ENCODE measurements around the gene LRRC49.

Gene LRRC49

DNA sequence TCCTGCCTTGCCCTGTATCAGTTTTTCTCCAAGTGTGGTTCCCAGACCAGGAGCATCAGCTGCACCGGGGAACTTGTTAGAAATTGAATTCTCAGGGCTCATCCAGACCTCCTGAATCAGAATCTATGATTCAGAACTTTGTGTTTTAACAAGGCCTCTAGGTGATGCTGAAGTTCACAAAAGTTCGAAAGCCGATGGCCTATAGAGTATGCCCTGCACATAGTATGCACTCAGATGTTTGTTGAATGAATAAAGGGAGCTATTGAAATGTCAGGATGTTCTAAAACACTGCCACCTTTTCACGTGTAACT is 38.0 kb upstream of the LRRC49 start (continued):
- TF ChIP-seq, protein P1, sequence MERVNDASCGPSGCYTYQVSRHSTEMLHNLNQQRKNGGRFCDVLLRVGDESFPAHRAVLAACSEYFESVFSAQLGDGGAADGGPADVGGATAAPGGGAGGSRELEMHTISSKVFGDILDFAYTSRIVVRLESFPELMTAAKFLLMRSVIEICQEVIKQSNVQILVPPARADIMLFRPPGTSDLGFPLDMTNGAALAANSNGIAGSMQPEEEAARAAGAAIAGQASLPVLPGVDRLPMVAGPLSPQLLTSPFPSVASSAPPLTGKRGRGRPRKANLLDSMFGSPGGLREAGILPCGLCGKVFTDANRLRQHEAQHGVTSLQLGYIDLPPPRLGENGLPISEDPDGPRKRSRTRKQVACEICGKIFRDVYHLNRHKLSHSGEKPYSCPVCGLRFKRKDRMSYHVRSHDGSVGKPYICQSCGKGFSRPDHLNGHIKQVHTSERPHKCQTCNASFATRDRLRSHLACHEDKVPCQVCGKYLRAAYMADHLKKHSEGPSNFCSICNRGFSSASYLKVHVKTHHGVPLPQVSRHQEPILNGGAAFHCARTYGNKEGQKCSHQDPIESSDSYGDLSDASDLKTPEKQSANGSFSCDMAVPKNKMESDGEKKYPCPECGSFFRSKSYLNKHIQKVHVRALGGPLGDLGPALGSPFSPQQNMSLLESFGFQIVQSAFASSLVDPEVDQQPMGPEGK (CRISPR knock-in tag; IDR thresholded peaks at IDR 0.05; ENCODE audit: borderline replicate concordance), result no peak
- TF ChIP-seq ISL1 (CRISPR knock-in tag; IDR thresholded peaks at IDR 0.05) (no peak), ESRRG (CRISPR knock-in tag; IDR thresholded peaks at IDR 0.05) (no peak), ZNF8 (CRISPR knock-in tag; IDR thresholded peaks at IDR 0.05) (no peak), ZNF70 (CRISPR knock-in tag; IDR thresholded peaks at IDR 0.05) (no peak), ZC3H10 (CRISPR knock-in tag; IDR thresholded peaks at IDR 0.05) (no peak), CSDC2 (CRISPR knock-in tag; IDR thresholded peaks at IDR 0.05) (no peak), ZFP3 (CRISPR knock-in tag; IDR thresholded peaks at IDR 0.05) (no peak)

DNA sequence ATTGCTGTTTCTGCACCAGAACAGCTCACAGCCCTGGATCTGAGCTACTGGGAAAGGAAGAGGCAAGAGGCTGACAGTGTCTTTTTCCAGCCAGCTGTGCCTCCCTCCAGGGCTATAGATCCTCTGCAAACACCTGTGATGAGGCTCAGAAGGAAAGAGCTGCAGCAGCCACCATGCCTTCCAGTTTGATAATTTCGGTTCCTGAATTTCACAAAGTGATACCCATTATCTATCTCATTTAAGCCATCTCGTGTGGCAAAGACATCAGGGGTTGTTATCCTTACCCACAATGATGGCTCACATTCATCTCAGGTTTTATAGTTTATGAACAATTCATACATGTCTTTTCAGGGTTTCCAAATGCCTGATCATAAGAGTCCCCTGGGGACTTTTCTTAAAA is 36.9 kb upstream of the LRRC49 start:
- TF ChIP-seq, protein P2, sequence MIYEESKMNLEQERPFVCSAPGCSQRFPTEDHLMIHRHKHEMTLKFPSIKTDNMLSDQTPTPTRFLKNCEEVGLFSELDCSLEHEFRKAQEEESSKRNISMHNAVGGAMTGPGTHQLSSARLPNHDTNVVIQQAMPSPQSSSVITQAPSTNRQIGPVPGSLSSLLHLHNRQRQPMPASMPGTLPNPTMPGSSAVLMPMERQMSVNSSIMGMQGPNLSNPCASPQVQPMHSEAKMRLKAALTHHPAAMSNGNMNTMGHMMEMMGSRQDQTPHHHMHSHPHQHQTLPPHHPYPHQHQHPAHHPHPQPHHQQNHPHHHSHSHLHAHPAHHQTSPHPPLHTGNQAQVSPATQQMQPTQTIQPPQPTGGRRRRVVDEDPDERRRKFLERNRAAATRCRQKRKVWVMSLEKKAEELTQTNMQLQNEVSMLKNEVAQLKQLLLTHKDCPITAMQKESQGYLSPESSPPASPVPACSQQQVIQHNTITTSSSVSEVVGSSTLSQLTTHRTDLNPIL (CRISPR knock-in tag; IDR thresholded peaks at IDR 0.05; ENCODE audit: low read depth), result no peak
- no peak for TF ChIP-seq TOX (CRISPR knock-in tag; IDR thresholded peaks at IDR 0.05; ENCODE audit: borderline replicate concordance)
- no peak for TF ChIP-seq GLIS3 (CRISPR knock-in tag; IDR thresholded peaks at IDR 0.05)
- ATAC-seq, result no peak

DNA sequence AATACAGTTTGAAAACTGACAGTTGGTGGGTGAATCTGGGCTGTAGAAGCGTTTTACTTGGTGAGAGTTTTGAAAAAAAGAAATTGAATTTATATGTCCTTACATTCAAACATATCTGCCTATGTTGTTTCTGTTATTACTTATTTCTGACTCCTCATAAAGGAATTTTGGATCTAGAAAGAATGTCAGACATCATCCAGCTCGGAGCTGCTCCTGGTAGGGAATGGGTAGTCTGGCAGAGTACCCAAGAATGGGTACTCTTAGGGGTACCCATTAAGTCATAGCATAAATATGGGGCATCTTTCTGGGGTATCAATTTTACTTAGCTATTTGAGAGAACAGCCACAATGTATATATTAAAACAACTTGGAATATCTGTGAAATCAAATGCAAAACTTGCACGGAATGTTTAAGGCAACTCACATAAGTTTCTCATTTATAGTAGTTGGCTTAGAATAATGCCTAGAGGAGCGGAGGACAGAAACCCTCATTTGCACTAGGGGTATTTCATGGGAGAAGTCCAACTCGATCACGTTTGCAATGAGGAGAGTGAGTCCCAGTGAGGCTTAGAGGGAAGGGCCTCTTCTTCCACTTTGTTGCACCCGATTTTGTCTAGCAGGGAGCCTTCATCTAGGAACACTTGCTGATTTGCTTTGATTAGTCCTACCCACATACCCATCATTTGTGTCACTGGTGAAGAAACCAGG is 36.3 kb upstream of the LRRC49 start:
- ATAC-seq, result peak; percentile 40
- TF ChIP-seq ISL1 (CRISPR knock-in tag; IDR thresholded peaks at IDR 0.05), result peak; percentile 38
- TF ChIP-seq TOX (CRISPR knock-in tag; IDR thresholded peaks at IDR 0.05; ENCODE audit: borderline replicate concordance), result no peak
- no peak for TF ChIP-seq PPARA (CRISPR knock-in tag; IDR thresholded peaks at IDR 0.05; ENCODE audit: borderline replicate concordance)
- TF ChIP-seq ZNF8 (CRISPR knock-in tag; IDR thresholded peaks at IDR 0.05), result no peak
- TF ChIP-seq, protein P3, sequence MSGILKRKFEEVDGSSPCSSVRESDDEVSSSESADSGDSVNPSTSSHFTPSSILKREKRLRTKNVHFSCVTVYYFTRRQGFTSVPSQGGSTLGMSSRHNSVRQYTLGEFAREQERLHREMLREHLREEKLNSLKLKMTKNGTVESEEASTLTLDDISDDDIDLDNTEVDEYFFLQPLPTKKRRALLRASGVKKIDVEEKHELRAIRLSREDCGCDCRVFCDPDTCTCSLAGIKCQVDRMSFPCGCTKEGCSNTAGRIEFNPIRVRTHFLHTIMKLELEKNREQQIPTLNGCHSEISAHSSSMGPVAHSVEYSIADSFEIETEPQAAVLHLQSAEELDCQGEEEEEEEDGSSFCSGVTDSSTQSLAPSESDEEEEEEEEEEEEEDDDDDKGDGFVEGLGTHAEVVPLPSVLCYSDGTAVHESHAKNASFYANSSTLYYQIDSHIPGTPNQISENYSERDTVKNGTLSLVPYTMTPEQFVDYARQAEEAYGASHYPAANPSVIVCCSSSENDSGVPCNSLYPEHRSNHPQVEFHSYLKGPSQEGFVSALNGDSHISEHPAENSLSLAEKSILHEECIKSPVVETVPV (CRISPR knock-in tag; IDR thresholded peaks at IDR 0.05), result no peak

DNA sequence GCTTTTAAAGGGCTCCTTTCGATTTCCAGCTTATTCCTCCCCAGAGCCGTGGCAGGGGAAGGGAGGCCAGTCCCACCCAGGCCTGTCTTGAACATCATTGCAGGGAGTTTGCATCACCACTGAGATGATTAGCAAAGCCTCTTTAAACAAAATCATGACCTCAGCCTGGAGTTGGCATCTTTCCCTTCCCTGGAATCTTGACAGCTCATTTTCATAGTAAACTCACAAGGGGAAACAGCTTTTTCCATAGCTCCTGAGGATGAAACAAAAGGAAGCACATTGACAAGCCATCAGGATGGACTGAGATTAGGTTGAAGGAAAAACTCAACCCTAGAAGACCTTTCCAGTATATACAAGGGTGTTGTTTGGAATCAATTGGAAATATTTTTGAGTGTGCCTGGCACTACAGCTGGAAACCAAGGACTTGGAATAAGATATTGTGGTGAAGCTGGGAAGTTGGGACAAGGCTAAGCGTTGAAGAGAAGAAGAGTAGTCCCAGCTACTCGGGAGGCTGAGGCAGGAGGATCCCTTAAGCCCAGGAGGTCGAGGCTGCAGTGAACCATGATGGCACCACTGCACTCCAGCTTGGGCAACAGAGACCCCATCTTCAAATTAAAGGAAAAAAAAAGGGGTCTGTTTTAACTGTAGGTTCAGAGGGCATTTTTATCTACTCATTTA is 35.6 kb upstream of the LRRC49 start:
- TF ChIP-seq ISL1 (CRISPR knock-in tag; IDR thresholded peaks at IDR 0.05), result peak; percentile 44
- no peak for TF ChIP-seq ZNF70 (CRISPR knock-in tag; IDR thresholded peaks at IDR 0.05)
- no peak for TF ChIP-seq ZFP30 (CRISPR knock-in tag; IDR thresholded peaks at IDR 0.05)
- ATAC-seq, result peak; percentile 72

GRCh38 chr15:70857562-70858285 is 34.9 kb upstream of the LRRC49 start:
- ATAC-seq, result no peak
- no peak for TF ChIP-seq ZNF8 (CRISPR knock-in tag; IDR thresholded peaks at IDR 0.05)
- TF ChIP-seq CSDC2 (CRISPR knock-in tag; IDR thresholded peaks at IDR 0.05), result no peak
- no peak for TF ChIP-seq SNAI2 (CRISPR knock-in tag; IDR thresholded peaks at IDR 0.05)
- no peak for TF ChIP-seq PPARA (CRISPR knock-in tag; IDR thresholded peaks at IDR 0.05; ENCODE audit: borderline replicate concordance)
- no peak for TF ChIP-seq ZNF70 (CRISPR knock-in tag; IDR thresholded peaks at IDR 0.05)
- TF ChIP-seq TCF4 (CRISPR knock-in tag; IDR thresholded peaks at IDR 0.05; ENCODE audit: borderline replicate concordance), result no peak
- no peak for TF ChIP-seq BACH2 (CRISPR knock-in tag; IDR thresholded peaks at IDR 0.05; ENCODE audit: borderline replicate concordance)
- TF ChIP-seq ZFP3 (CRISPR knock-in tag; IDR thresholded peaks at IDR 0.05), result no peak
- TF ChIP-seq ZFP30 (CRISPR knock-in tag; IDR thresholded peaks at IDR 0.05), result no peak
- TF ChIP-seq, protein P1 (CRISPR knock-in tag; IDR thresholded peaks at IDR 0.05; ENCODE audit: borderline replicate concordance), result no peak
- no peak for TF ChIP-seq GLIS3 (CRISPR knock-in tag; IDR thresholded peaks at IDR 0.05)
- no peak for TF ChIP-seq OSR1 (CRISPR knock-in tag; IDR thresholded peaks at IDR 0.05)
- TF ChIP-seq ZNF565 (CRISPR knock-in tag; conservative IDR thresholded peaks at IDR 0.05; ENCODE audit: low read depth), result no peak
- TF ChIP-seq, protein P2 (CRISPR knock-in tag; IDR thresholded peaks at IDR 0.05; ENCODE audit: low read depth), result no peak
- no peak for TF ChIP-seq POU6F1 (CRISPR knock-in tag; IDR thresholded peaks at IDR 0.05; ENCODE audit: borderline replicate concordance, low read depth)
- no peak; the same call in 1 of the 2 replicates for TF ChIP-seq ISL1 (CRISPR knock-in tag; IDR thresholded peaks at IDR 0.05)
- no peak for TF ChIP-seq ARNTL (CRISPR knock-in tag; IDR thresholded peaks at IDR 0.05; ENCODE audit: borderline replicate concordance, low read depth)
